HAP-1 (cell line): ENCODE measurements around the gene UCP2.

Experiments used
- DNase-seq, 2 experiments: peaks; one replicate each; pipeline ENCODE4 v3.0.0-alpha.2; 2016 to 2020; ENCODE audit warnings: low spot score in 2 of 2
- H3K27me3 ChIP-seq: fragments of 250-450 bp; sonication (Bioruptor Pico); 2 replicates; pipeline ENCODE4 v1.5.1; 2020; ENCODE audit warnings: low read depth, mild to moderate bottlenecking, moderate library complexity
- H3K36me3 ChIP-seq: fragments of 250-450 bp; sonication (Bioruptor Pico); replicated peaks from 2 replicates; pipeline ENCODE4 v1.5.1; 2020; ENCODE audit warnings: mild to moderate bottlenecking
- H3K4me1 ChIP-seq: fragments of 250-450 bp; sonication (Bioruptor Pico); 2 replicates; pipeline ENCODE4 v1.5.1; 2020; ENCODE audit warnings: mild to moderate bottlenecking
- H3K4me3 ChIP-seq: fragments of 250-450 bp; sonication (Bioruptor Pico); 2 replicates; pipeline ENCODE4 v1.5.1; 2020; ENCODE audit warnings: mild to moderate bottlenecking, moderate library complexity
- H3K9me3 ChIP-seq: fragments of 250-450 bp; sonication (Bioruptor Pico); 2 replicates; pipeline ENCODE4 v1.5.1; 2020; ENCODE audit warnings: mild to moderate bottlenecking, moderate library complexity
- in situ Hi-C: fragments of 300-500 bp; cut with MboI; formaldehyde crosslinking; loops from 3 replicates; pipeline ENCODE4 v1.14.3; 2020; ENCODE audit warnings: low sequenced_read_pairs, inconsistent platforms, mixed read lengths

Gene UCP2

GRCh38 chr11:74005721-74006517 is 23.3 kb upstream of the UCP2 start:
- no peaks in the 10 kb centered on the region for H3K4me1 ChIP-seq
- no peaks in the 10 kb centered on the region for H3K27me3 ChIP-seq
- no peak for DNase-seq
- in situ Hi-C loops = no loop called here
- no peak overlapping the region for H3K4me3 ChIP-seq
- H3K36me3 ChIP-seq = no peaks in the 10 kb centered on the region
- H3K9me3 ChIP-seq = no peaks in the 10 kb centered on the region

GRCh38 chr11:74004759-74005615 is 22.3 kb upstream of the UCP2 start:
- H3K4me3 ChIP-seq = no peak overlapping the region
- in situ Hi-C loops = no loop called here
- DNase-seq = no peak
- no peaks in the 10 kb centered on the region for H3K9me3 ChIP-seq
- H3K36me3 ChIP-seq = no peaks in the 10 kb centered on the region
- no peaks in the 10 kb centered on the region for H3K4me1 ChIP-seq
- H3K27me3 ChIP-seq = no peaks in the 10 kb centered on the region

- no peaks in the 10 kb centered on the region for H3K9me3 ChIP-seq
- no peaks in the 10 kb centered on the region for H3K36me3 ChIP-seq
- no peak overlapping the region for H3K4me3 ChIP-seq
- H3K27me3 ChIP-seq = no peaks in the 10 kb centered on the region
- DNase-seq = no peak
- in situ Hi-C loops = no loop called here
- no peaks in the 10 kb centered on the region for H3K4me1 ChIP-seq
Measured at GRCh38 chr11:74004046-74004695, 21.5 kb upstream of the UCP2 start.

- no peaks in the 10 kb centered on the region for H3K4me1 ChIP-seq
- in situ Hi-C loops = no loop called here
Measured at GRCh38 chr11:74002832-74003231, 20.2 kb upstream of the UCP2 start.

GRCh38 chr11:74001822-74002286 is 19.2 kb upstream of the UCP2 start:
- Histone ChIP-seq H3K27me3 (no peaks in the 10 kb centered on the region), H3K9me3 (no peaks in the 10 kb centered on the region), H3K4me1 (no peaks in the 10 kb centered on the region), H3K36me3 (no peaks in the 10 kb centered on the region), H3K4me3 (no peak overlapping the region)
- in situ Hi-C loops = no loop called here
- no peak for DNase-seq

More at GRCh38 chr11:74002832-74003231, 20.2 kb upstream of the UCP2 start:
- Histone ChIP-seq H3K36me3 (no peaks in the 10 kb centered on the region), H3K27me3 (no peaks in the 10 kb centered on the region), H3K9me3 (no peaks in the 10 kb centered on the region), H3K4me3 (no peak overlapping the region)
- DNase-seq = no peak

- Histone ChIP-seq H3K4me1 (no peaks in the 10 kb centered on the region), H3K36me3 (no peaks in the 10 kb centered on the region), H3K27me3 (no peaks in the 10 kb centered on the region), H3K4me3 (no peak overlapping the region), H3K9me3 (no peaks in the 10 kb centered on the region)
- in situ Hi-C loops = no loop called here
- no peak for DNase-seq
Measured at GRCh38 chr11:74000307-74001133, 17.9 kb upstream of the UCP2 start.

GRCh38 chr11:73999581-74000306 is 17.1 kb upstream of the UCP2 start:
- in situ Hi-C loops = no loop called here
- Histone ChIP-seq H3K4me3 (no peak overlapping the region), H3K36me3 (no peaks in the 10 kb centered on the region), H3K4me1 (no peaks in the 10 kb centered on the region), H3K27me3 (no peaks in the 10 kb centered on the region), H3K9me3 (no peaks in the 10 kb centered on the region)
- DNase-seq = no peak

- no peaks in the 10 kb centered on the region for H3K9me3 ChIP-seq
- H3K4me1 ChIP-seq = no peaks in the 10 kb centered on the region
- H3K27me3 ChIP-seq = no peaks in the 10 kb centered on the region
- in situ Hi-C loops = no loop called here
- DNase-seq = no peak
- H3K4me3 ChIP-seq = no peak overlapping the region
- H3K36me3 ChIP-seq = no peaks in the 10 kb centered on the region
Measured at GRCh38 chr11:73998846-73999575, 16.4 kb upstream of the UCP2 start.

- H3K36me3 ChIP-seq = no peaks in the 10 kb centered on the region
- no peak overlapping the region for H3K4me3 ChIP-seq
- in situ Hi-C loops = no loop called here
- no peaks in the 10 kb centered on the region for H3K27me3 ChIP-seq
- no peaks in the 10 kb centered on the region for H3K4me1 ChIP-seq
- no peak for DNase-seq
- H3K9me3 ChIP-seq = no peaks in the 10 kb centered on the region
Measured at GRCh38 chr11:73997120-73997770, 14.6 kb upstream of the UCP2 start.

- H3K4me1 ChIP-seq = no peaks in the 10 kb centered on the region
- H3K27me3 ChIP-seq = no peaks in the 10 kb centered on the region
- no peaks in the 10 kb centered on the region for H3K9me3 ChIP-seq
- H3K36me3 ChIP-seq = no peaks in the 10 kb centered on the region
- H3K4me3 ChIP-seq = no peak overlapping the region
- no peak for DNase-seq
- in situ Hi-C loops = no loop called here
Measured at GRCh38 chr11:73996161-73996747, 13.6 kb upstream of the UCP2 start.

- Histone ChIP-seq H3K4me1 (no peaks in the 10 kb centered on the region), H3K36me3 (no peaks in the 10 kb centered on the region), H3K27me3 (no peaks in the 10 kb centered on the region), H3K4me3 (no peak overlapping the region), H3K9me3 (no peaks in the 10 kb centered on the region)
- in situ Hi-C loops = no loop called here
- DNase-seq = no peak
Measured at GRCh38 chr11:73995731-73996130, 13.1 kb upstream of the UCP2 start.

- DNase-seq = no peak
- Histone ChIP-seq H3K36me3 (no peaks in the 10 kb centered on the region), H3K4me3 (no peak overlapping the region), H3K27me3 (no peaks in the 10 kb centered on the region), H3K9me3 (no peaks in the 10 kb centered on the region), H3K4me1 (no peaks in the 10 kb centered on the region)
- in situ Hi-C loops = no loop called here
Measured at GRCh38 chr11:73995247-73995646, 12.6 kb upstream of the UCP2 start.
